ENCODE results near the gene THBS3. TPM values are rescaled to one million over a fixed set of nuclear protein-coding genes. Genes with fewer than 3 reads are reported as not detected.
A peak's percentile ranks its signal among the peaks of the same experiment; 100 is the strongest.
"Not testable (repeated sequence)": the region's sequence is repeated elsewhere in the genome, so short reads cannot be mapped to it uniquely, and the experiment has no call there.

Gene THBS3
- total and polyA plus RNA-seq, 2 donors, result 7.6 to 46.1 TPM

DNA sequence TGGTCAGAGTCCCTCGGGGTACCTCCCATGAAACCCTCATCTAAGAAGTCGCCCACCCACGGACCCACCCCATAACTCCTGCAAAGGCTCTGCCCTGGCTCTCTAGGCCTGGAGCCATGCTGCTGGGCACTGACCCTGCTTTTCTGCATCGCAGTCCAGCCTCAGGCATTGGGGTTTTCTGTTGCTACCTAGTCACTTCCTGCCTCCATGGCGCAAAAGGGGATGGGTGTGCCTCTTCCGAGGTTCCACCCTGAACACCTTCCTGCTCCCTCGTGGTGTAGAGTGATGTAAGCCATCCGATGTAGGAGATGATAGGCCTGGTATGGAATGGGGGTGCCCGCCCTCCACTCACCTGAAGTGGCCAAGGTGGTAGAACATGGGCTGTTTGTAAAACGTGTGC is 7.0 kb upstream of the THBS3 start:
- WGBS, result 87% methylated on average over 9 of the region's 10 CpGs
- H3K27me3 ChIP-seq (ENCODE audit: control insufficient read depth in 2 of 2, insufficient read depth in 1 of 2, low read length in 1 of 2); H3K9me3 ChIP-seq (ENCODE audit: control insufficient read depth in 2 of 2, insufficient read depth in 1 of 2, low read length in 1 of 2); H3K4me3 ChIP-seq (ENCODE audit: low read length in 2 of 2); H3K27ac ChIP-seq (ENCODE audit: low read depth in 1 of 2, low read length in 1 of 2); DNase-seq (ENCODE audit: low read depth in 6 of 9, low spot score in 9 of 9): not testable (repeated sequence)
- peaks cover 0 to 10% of the 10 kb centered on the region in 2 donors for H3K4me1 ChIP-seq (ENCODE audit: control insufficient read depth in 2 of 2, insufficient read depth in 2 of 2, low read length in 2 of 2)
- peaks cover 8 to 16% of the 10 kb centered on the region in 2 donors for H3K36me3 ChIP-seq (ENCODE audit: control insufficient read depth in 2 of 2, insufficient read depth in 2 of 2, low read length in 1 of 2)

DNA sequence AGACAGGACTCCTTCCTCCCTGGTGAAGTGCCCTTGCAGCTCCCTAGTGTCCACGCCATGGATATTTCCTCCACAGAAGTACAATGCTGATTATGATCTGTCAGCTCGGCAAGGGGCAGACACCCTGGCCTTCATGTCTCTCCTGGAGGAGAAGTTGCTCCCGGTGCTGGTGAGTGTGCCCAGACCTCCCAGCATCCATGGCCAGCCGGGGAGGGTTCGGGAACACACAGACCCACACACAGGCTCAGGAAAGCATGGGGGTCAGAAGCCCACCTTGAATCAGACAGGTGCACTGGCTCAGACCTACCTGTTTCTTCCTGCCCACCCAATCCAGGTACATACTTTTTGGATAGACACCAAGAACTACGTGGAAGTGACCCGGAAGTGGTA is 4.3 kb upstream of the THBS3 start:
- DNase-seq (ENCODE audit: low read depth in 6 of 9, low spot score in 9 of 9); H3K27me3 ChIP-seq (ENCODE audit: control insufficient read depth in 2 of 2, insufficient read depth in 1 of 2, low read length in 1 of 2); H3K4me3 ChIP-seq (ENCODE audit: low read length in 2 of 2); H3K27ac ChIP-seq (ENCODE audit: low read depth in 1 of 2, low read length in 1 of 2); H3K9me3 ChIP-seq (ENCODE audit: control insufficient read depth in 2 of 2, insufficient read depth in 1 of 2, low read length in 1 of 2): not testable (repeated sequence)
- 94% methylated on average over 7 of the region's 7 CpGs for WGBS
- peaks cover 15 to 26% of the 10 kb centered on the region in 2 donors for H3K4me1 ChIP-seq (ENCODE audit: control insufficient read depth in 2 of 2, insufficient read depth in 2 of 2, low read length in 2 of 2)
- H3K36me3 ChIP-seq (ENCODE audit: control insufficient read depth in 2 of 2, insufficient read depth in 2 of 2, low read length in 1 of 2), result peaks cover 8 to 14% of the 10 kb centered on the region in 2 donors

DNA sequence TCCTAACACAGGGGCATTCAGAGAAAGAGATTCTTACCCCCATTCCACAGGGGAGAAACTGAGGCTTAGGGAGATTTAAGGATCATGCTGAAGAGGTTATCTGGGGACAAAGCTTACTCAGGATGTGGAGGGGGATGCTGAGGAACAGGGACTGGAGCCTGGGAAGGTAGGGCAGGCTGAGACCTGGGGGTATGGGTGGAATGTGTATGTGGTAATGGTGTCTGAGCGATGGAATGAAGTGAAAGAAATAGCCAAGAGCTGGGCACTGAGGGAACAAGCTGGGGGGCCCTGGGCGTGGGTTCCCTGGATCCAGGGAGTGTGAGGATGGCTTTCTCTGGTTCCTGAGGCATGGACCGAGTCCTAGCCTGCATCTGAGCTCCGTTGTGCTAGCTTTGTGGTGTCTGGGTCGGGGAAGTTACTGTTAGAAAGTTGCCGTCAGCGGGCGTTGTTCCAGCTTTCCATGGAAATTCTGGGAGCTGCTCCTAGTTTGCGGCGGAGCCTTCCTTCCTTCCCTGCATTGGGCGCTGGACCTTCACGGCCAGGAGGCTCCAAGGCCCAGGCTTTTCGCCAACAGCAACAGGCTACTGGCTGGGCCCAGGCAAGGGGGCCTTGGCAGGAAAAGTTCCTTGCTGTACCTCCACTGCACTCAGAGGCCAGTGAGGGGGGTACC is 3.8 kb upstream of the THBS3 start:
- H3K27ac ChIP-seq (ENCODE audit: low read depth in 1 of 2, low read length in 1 of 2); H3K4me3 ChIP-seq (ENCODE audit: low read length in 2 of 2); H3K27me3 ChIP-seq (ENCODE audit: control insufficient read depth in 2 of 2, insufficient read depth in 1 of 2, low read length in 1 of 2); H3K9me3 ChIP-seq (ENCODE audit: control insufficient read depth in 2 of 2, insufficient read depth in 1 of 2, low read length in 1 of 2); DNase-seq (ENCODE audit: low read depth in 6 of 9, low spot score in 9 of 9): not testable (repeated sequence)
- peaks cover 8 to 14% of the 10 kb centered on the region in 2 donors for H3K36me3 ChIP-seq (ENCODE audit: control insufficient read depth in 2 of 2, insufficient read depth in 2 of 2, low read length in 1 of 2)
- WGBS, result 95% methylated on average over 13 of the region's 13 CpGs
- H3K4me1 ChIP-seq (ENCODE audit: control insufficient read depth in 2 of 2, insufficient read depth in 2 of 2, low read length in 2 of 2), result peaks cover 16 to 30% of the 10 kb centered on the region in 2 donors

DNA sequence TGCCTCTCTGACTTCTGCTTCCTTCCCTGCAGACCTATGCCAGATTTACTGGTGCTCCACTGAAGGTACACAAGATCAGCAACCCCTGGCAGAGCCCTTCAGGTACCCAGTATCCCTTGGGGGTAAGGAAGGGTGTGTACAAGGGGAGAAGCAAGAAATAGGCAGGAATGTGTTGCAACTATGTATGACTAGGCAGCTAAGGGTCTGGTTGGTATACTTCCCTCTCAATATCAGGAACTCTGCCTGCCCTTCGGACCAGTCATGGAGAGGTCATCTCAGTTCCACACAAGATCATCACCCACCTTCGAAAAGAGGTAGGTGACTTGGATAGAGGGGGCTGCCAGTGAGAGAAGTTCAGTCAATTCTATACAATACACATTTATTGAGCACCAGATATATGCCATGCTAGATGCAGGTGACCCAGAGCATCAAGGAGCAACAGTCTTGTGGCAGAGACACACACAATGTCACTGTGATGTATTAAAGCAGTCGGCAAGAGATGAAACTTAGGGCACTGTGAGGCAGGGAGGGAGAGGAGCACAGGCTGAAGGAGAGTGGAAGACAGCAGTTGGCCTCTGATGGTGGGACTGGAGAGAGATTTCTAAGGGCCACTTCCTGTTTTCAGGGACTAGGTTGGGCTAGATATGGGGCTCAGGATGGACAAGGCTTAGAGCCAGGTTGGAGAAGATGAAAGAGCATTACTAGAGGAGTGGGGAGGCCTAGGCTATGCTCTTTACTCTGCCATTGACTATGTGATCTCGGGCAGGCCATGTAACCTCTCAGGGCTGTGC is 2.8 kb upstream of the THBS3 start:
- no peak for DNase-seq (ENCODE audit: low read depth in 6 of 9, low spot score in 9 of 9)

DNA sequence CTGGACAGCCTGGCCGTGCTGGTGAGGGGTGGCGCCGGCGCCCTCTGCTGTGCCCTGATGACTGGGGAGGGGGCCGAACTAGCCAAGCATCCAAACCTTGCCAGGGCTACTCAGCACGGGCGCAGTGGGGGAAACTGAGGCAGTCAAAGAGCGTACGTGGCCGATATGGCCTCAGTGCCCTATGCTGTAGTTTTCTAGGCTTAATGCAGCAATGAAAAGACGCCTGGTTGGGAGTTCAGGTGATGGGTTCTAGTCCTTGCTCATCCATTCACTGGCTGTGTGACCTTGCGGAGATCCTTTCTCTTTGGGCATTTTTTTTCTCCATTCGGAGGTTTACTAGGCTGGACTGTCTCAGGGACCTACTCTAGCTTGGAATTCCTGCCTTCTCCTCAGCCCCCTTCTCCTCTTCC is 1.6 kb upstream of the THBS3 start:
- peaks cover 16 to 30% of the 10 kb centered on the region in 2 donors for H3K4me1 ChIP-seq (ENCODE audit: control insufficient read depth in 2 of 2, insufficient read depth in 2 of 2, low read length in 2 of 2)
- no peak for DNase-seq (ENCODE audit: low read depth in 6 of 9, low spot score in 9 of 9)
- 5% methylated on average over 13 of the region's 13 CpGs for WGBS
- peak overlapping the region; percentile 97 to 99 for H3K4me3 ChIP-seq (ENCODE audit: low read length in 2 of 2)
- H3K27ac ChIP-seq (ENCODE audit: low read depth in 1 of 2, low read length in 1 of 2), result peak overlapping the region; percentile 62 to 96
- peaks cover 0 to 3% of the 10 kb centered on the region in 2 donors for H3K27me3 ChIP-seq (ENCODE audit: control insufficient read depth in 2 of 2, insufficient read depth in 1 of 2, low read length in 1 of 2)
- no peaks in the 10 kb centered on the region for H3K9me3 ChIP-seq (ENCODE audit: control insufficient read depth in 2 of 2, insufficient read depth in 1 of 2, low read length in 1 of 2)
- peaks cover 5 to 8% of the 10 kb centered on the region in 2 donors for H3K36me3 ChIP-seq (ENCODE audit: control insufficient read depth in 2 of 2, insufficient read depth in 2 of 2, low read length in 1 of 2)

More for the DNA sequence above, 2.8 kb upstream of the THBS3 start:
- Histone ChIP-seq H3K9me3 (ENCODE audit: control insufficient read depth in 2 of 2, insufficient read depth in 1 of 2, low read length in 1 of 2) (no peaks in the 10 kb centered on the region), H3K36me3 (ENCODE audit: control insufficient read depth in 2 of 2, insufficient read depth in 2 of 2, low read length in 1 of 2) (peaks cover 8 to 9% of the 10 kb centered on the region in 2 donors), H3K27me3 (ENCODE audit: control insufficient read depth in 2 of 2, insufficient read depth in 1 of 2, low read length in 1 of 2) (peaks cover 0 to 3% of the 10 kb centered on the region in 2 donors), H3K4me3 (ENCODE audit: low read length in 2 of 2) (no peak overlapping the region), H3K27ac (ENCODE audit: low read depth in 1 of 2, low read length in 1 of 2) (no peak overlapping the region), H3K4me1 (ENCODE audit: control insufficient read depth in 2 of 2, insufficient read depth in 2 of 2, low read length in 2 of 2) (peaks cover 16 to 30% of the 10 kb centered on the region in 2 donors)
- WGBS, result 97% methylated on average over 4 of the region's 4 CpGs

DNA sequence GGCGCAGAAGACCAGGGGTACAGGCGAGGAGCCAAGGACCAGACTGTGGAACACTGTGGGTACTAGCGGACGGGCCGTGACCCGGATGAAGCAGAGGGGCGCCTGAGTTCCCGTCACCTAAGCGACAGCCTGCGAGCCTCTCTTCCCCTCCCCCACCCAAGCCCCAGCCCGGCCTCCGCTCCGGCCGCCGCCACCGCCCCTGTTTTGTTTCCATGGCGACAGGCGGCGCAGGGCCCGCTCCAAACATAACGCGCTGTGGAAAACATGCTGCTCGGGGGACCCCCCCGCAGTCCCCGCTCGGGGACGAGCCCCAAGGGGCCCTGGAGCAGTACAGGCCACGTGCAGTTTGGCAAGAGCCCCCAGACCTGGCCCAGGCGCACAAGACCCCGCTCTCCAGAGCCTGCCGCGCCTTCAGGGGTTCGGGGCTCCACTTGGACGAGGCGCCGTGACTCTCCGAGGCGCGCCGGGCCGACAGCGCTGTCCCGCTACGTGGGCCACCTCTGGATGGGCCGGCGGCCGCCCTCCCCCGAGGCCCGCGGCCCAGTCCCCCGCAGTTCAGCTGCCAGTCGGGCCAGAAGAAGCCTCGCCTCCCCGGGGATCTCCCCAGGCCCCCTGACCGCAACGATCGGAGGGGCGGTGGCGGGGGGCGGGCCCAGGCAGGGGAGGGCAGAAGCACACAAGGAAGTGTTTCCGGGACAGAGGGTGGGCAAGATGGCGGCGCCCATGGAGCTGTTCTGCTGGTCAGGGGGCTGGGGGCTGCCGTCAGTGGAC is 1.0 kb upstream of the THBS3 start, which contains the start of gene MTX1:
MTX1 (plus strand) TSS at position 155 of the 771 bp plus-strand sequence; CDS start at position 265, 110 bp downstream.
- DNase-seq (ENCODE audit: low read depth in 6 of 9, low spot score in 9 of 9), result peak in 6 of 9 donors; percentile 32 to 85 (median 66)
- Histone ChIP-seq H3K4me3 (ENCODE audit: low read length in 2 of 2) (peak within 1 kb of the TSS; percentile 97 to 99), H3K27me3 (ENCODE audit: control insufficient read depth in 2 of 2, insufficient read depth in 1 of 2, low read length in 1 of 2) (peaks cover 0 to 3% of the 10 kb centered on the region in 2 donors), H3K27ac (ENCODE audit: low read depth in 1 of 2, low read length in 1 of 2) (peak within 1 kb of the TSS; percentile 90 to 96), H3K4me1 (ENCODE audit: control insufficient read depth in 2 of 2, insufficient read depth in 2 of 2, low read length in 2 of 2) (peaks cover 16 to 30% of the 10 kb centered on the region in 2 donors), H3K9me3 (ENCODE audit: control insufficient read depth in 2 of 2, insufficient read depth in 1 of 2, low read length in 1 of 2) (no peaks in the 10 kb centered on the region), H3K36me3 (ENCODE audit: control insufficient read depth in 2 of 2, insufficient read depth in 2 of 2, low read length in 1 of 2) (peaks cover 5 to 8% of the 10 kb centered on the region in 2 donors)
- under 1% methylated on average over 64 of the region's 64 CpGs for WGBS

DNA sequence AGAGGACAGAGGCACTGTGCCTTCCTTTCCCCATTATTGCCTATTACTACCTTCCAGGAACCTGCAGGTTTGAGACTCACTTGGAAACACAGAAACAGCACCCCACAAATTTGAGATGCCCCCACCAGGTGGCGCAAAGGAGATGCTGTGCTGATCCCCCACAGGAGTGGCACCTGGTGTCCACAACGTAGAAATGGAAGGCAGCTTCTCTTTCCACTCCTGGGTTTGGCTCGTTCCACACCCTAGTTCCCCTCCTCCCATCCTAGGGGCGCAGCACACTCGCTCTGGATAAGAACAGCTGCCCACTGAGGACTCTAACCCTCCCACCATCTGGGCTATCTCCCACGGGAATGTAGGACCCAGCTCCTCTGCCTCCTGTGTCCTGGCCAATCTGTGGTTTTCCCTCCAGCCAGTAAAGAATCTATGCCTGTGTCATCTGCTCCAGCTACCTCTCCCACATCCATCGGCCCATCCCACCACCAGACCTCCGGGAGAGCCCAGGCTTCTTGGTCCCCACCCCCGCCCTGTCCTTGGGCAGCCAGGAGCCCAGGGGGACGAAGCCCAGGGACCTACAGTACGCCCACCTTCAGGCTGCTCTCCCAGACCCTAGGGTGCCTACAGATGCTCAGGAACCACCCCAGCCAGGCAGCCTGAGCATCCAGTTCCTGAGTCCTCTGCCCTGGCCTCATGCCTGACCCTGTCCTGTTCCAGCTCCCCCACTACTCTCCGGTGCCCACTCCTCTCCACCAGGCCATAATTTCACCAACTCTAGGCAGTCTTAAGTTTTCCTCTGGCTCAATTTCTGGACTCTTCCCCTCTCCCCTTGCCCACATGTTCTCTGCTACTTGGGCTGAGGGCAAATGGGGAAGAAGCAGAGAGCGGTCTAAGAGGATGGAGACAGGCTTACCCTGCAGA is 549 bp downstream of the THBS3 start:
- WGBS, result 41% methylated on average over 13 of the region's 13 CpGs
- Histone ChIP-seq H3K9me3 (ENCODE audit: control insufficient read depth in 2 of 2, insufficient read depth in 1 of 2, low read length in 1 of 2) (no peaks in the 10 kb centered on the region), H3K36me3 (ENCODE audit: control insufficient read depth in 2 of 2, insufficient read depth in 2 of 2, low read length in 1 of 2) (peaks cover 4 to 5% of the 10 kb centered on the region in 2 donors), H3K27me3 (ENCODE audit: control insufficient read depth in 2 of 2, insufficient read depth in 1 of 2, low read length in 1 of 2) (peaks cover 0 to 3% of the 10 kb centered on the region in 2 donors), H3K27ac (ENCODE audit: low read depth in 1 of 2, low read length in 1 of 2) (peak overlapping the region in 1 of 2 donors; percentile 36), H3K4me3 (ENCODE audit: low read length in 2 of 2) (no peak overlapping the region), H3K4me1 (ENCODE audit: control insufficient read depth in 2 of 2, insufficient read depth in 2 of 2, low read length in 2 of 2) (peaks cover 16 to 30% of the 10 kb centered on the region in 2 donors)
- DNase-seq (ENCODE audit: low read depth in 6 of 9, low spot score in 9 of 9), result peak in 7 of 9 donors; percentile 79 to 93 (median 87)

DNA sequence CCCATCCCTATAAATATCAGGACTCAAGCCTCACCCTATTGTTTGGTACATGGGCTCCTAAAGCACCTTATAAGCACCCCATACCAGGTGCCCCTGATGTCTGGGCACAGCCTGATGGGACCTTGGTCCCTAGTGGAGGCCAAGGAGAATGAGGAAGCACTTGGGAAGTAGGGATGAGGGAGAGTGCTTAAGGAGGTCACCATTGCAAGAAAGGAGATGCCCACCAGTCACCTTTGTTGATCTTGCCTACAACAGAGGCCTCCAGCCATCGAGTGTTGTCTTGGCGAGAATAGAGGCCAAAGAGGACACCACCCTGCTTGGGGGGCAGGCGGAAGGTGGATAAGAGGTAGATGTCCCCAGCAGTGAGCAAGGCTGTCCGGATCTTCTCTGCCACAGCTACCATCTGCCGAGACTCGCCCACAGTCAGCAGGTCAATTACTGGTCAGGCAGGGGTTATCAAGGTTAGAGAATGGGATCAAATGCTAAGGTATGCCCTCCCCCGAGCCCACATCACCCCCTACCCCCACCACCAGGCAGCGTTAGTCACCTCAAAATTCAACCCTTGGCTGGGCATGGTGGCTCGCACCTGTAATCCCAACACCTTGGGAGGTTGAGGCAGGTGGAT is 1.6 kb downstream of the THBS3 start:
- H3K9me3 ChIP-seq (ENCODE audit: control insufficient read depth in 2 of 2, insufficient read depth in 1 of 2, low read length in 1 of 2), result no peaks in the 10 kb centered on the region
- H3K36me3 ChIP-seq (ENCODE audit: control insufficient read depth in 2 of 2, insufficient read depth in 2 of 2, low read length in 1 of 2), result peaks cover 0 to 2% of the 10 kb centered on the region in 2 donors
- H3K4me3 ChIP-seq (ENCODE audit: low read length in 2 of 2), result no peak overlapping the region
- DNase-seq (ENCODE audit: low read depth in 6 of 9, low spot score in 9 of 9), result no peak
- no peak overlapping the region for H3K27ac ChIP-seq (ENCODE audit: low read depth in 1 of 2, low read length in 1 of 2)
- peaks cover 0 to 3% of the 10 kb centered on the region in 2 donors for H3K27me3 ChIP-seq (ENCODE audit: control insufficient read depth in 2 of 2, insufficient read depth in 1 of 2, low read length in 1 of 2)
- H3K4me1 ChIP-seq (ENCODE audit: control insufficient read depth in 2 of 2, insufficient read depth in 2 of 2, low read length in 2 of 2), result peaks cover 16 to 30% of the 10 kb centered on the region in 2 donors
- WGBS, result 88% methylated on average over 9 of the region's 9 CpGs
